Hepatocyte (in vitro differentiated cells): Measurements from ENCODE around the gene AGRN. TPM values are rescaled to one million over a fixed set of nuclear protein-coding genes. Genes with fewer than 3 reads are reported as not detected.

Experiments used
- DNase-seq: peaks from one replicate; pipeline ENCODE4 v3.0.0-alpha.2; 2016; ENCODE audit warnings: low spot score
- H2AFZ ChIP-seq: fragments of 200-600 bp; sonication (generic); 2 replicates; pipeline ENCODE4 v1.6.0; 2016; ENCODE audit warnings: antibody characterized with exemption, mild to moderate bottlenecking
- H3K27ac ChIP-seq: fragments of 200-600 bp; sonication (generic); 2 replicates; pipeline ENCODE4 v1.5.1; 2016; ENCODE audit warnings: mild to moderate bottlenecking
- H3K27me3 ChIP-seq: fragments of 200-600 bp; sonication (generic); 2 replicates; pipeline ENCODE4 v1.6.1; 2016
- H3K36me3 ChIP-seq: fragments of 200-600 bp; sonication (generic); replicated peaks from 2 replicates; pipeline ENCODE4 v1.5.1; 2016; ENCODE audit warnings: low read depth; ENCODE audit not compliant: insufficient read depth
- H3K4me1 ChIP-seq: fragments of 200-600 bp; sonication (generic); 2 replicates; pipeline ENCODE4 v1.5.1; 2016; ENCODE audit warnings: mild to moderate bottlenecking, moderate library complexity; ENCODE audit not compliant: insufficient read depth
- H3K4me2 ChIP-seq: fragments of 200-600 bp; sonication (generic); 2 replicates; pipeline ENCODE4 v1.6.0; 2016
- H3K4me3 ChIP-seq: fragments of 200-600 bp; sonication (generic); 2 replicates; pipeline ENCODE4 v1.5.1; 2016; ENCODE audit warnings: mild to moderate bottlenecking
- H3K79me2 ChIP-seq: fragments of 200-600 bp; sonication (generic); 2 replicates; pipeline ENCODE4 v1.6.0; 2017; ENCODE audit warnings: mild to moderate bottlenecking
- H3K9me2 ChIP-seq: fragments of 200-600 bp; sonication (generic); replicated peaks from 2 replicates; pipeline ENCODE4 v1.6.0; 2017; ENCODE audit warnings: mild to moderate bottlenecking; ENCODE audit not compliant: insufficient read depth
- H3K9me3 ChIP-seq: fragments of 200-600 bp; sonication (generic); 2 replicates; pipeline ENCODE4 v1.5.1; 2016; ENCODE audit warnings: low read depth, mild to moderate bottlenecking
- H4K20me1 ChIP-seq: fragments of 200-600 bp; sonication (generic); 2 replicates; pipeline ENCODE4 v1.6.0; 2016; ENCODE audit warnings: mild to moderate bottlenecking; ENCODE audit not compliant: insufficient read depth, poor library complexity, severe bottlenecking
- EZH2 ChIP-seq: fragments of 200-600 bp; sonication (generic); IDR thresholded peaks from 2 replicates; pipeline ENCODE4 v1.6.1; 2016; ENCODE audit warnings: antibody characterized with exemption, mild to moderate bottlenecking, borderline replicate concordance
- EZH2phosphoT487 ChIP-seq: fragments of 200-600 bp; sonication (generic); IDR thresholded peaks from one replicate; pipeline ENCODE4 v1.6.1; 2018; ENCODE audit warnings: antibody characterized with exemption, mild to moderate bottlenecking, low read depth, moderate library complexity; ENCODE audit not compliant: unreplicated experiment, severe bottlenecking
- WGBS: methylation state at CpG from one replicate; pipeline ENCODE4 v1.1.6; 2016; ENCODE audit warnings: low lambda C conversion rate; ENCODE audit errors: missing lambda C conversion rate; 5-methylcytosine and 5-hydroxymethylcytosine counted together
- polyA plus RNA-seq: library from polyadenylated mRNA; unstranded; fragments of >200 nt; fragmentation: Nextera tagmentation; extraction: Ambion mirVana; gene quantifications from 2 replicates; pipeline ENCODE4 v1.2.1, GENCODE V29; 2016
- total RNA-seq: library from RNA; depleted of rRNA; stranded (reverse); fragments of >200 nt; gene quantifications from 2 replicates; pipeline ENCODE4 v1.2.3, GENCODE V29; 2014
- TF ChIP-seq, protein P1 (sequence below): fragments of 200-600 bp; sonication (generic); IDR thresholded peaks from 2 replicates; pipeline ENCODE4 v1.5.1; 2016; ENCODE audit warnings: antibody characterized with exemption, mild to moderate bottlenecking; ENCODE audit not compliant: poor library complexity

The AGRN gene
- total and polyA plus RNA-seq, 2 experiments from 2014 or later: 53.3 to 81.8 TPM

- DNase-seq: no peak
- no peaks in the 10 kb centered on the region for H3K36me3 ChIP-seq
- no peak overlapping the region for H2AFZ ChIP-seq
- TF ChIP-seq, protein P1, sequence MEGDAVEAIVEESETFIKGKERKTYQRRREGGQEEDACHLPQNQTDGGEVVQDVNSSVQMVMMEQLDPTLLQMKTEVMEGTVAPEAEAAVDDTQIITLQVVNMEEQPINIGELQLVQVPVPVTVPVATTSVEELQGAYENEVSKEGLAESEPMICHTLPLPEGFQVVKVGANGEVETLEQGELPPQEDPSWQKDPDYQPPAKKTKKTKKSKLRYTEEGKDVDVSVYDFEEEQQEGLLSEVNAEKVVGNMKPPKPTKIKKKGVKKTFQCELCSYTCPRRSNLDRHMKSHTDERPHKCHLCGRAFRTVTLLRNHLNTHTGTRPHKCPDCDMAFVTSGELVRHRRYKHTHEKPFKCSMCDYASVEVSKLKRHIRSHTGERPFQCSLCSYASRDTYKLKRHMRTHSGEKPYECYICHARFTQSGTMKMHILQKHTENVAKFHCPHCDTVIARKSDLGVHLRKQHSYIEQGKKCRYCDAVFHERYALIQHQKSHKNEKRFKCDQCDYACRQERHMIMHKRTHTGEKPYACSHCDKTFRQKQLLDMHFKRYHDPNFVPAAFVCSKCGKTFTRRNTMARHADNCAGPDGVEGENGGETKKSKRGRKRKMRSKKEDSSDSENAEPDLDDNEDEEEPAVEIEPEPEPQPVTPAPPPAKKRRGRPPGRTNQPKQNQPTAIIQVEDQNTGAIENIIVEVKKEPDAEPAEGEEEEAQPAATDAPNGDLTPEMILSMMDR: no peak
- TF ChIP-seq EZH2: no peak
- TF ChIP-seq EZH2phosphoT487: no peak
- no peaks in the 10 kb centered on the region for H4K20me1 ChIP-seq
- no peaks in the 10 kb centered on the region for H3K79me2 ChIP-seq
- H3K27ac ChIP-seq: no peak overlapping the region
- H3K4me3 ChIP-seq: no peak overlapping the region
- 92% methylated on average over 9 of the region's 11 CpGs for WGBS
- H3K4me1 ChIP-seq: peaks cover 3% of the 10 kb centered on the region
- H3K4me2 ChIP-seq: no peak overlapping the region
- H3K9me3 ChIP-seq: no peaks in the 10 kb centered on the region
- H3K27me3 ChIP-seq: peaks cover 4% of the 10 kb centered on the region
- H3K9me2 ChIP-seq: no peaks in the 10 kb centered on the region
These were observed 45.7 kb upstream of the AGRN start for GRCh38 chr1:974293-974640.

- H3K9me2 ChIP-seq: no peaks in the 10 kb centered on the region
- no peak overlapping the region for H3K4me3 ChIP-seq
- H3K4me1 ChIP-seq: peaks cover 3% of the 10 kb centered on the region
- H2AFZ ChIP-seq: no peak overlapping the region
- no peaks in the 10 kb centered on the region for H3K79me2 ChIP-seq
- no peaks in the 10 kb centered on the region for H4K20me1 ChIP-seq
- peaks cover 4% of the 10 kb centered on the region for H3K27me3 ChIP-seq
- TF ChIP-seq EZH2 (no peak), EZH2phosphoT487 (no peak)
- TF ChIP-seq, protein P1: no peak
- H3K27ac ChIP-seq: no peak overlapping the region
- DNase-seq: no peak
- H3K4me2 ChIP-seq: no peak overlapping the region
- H3K36me3 ChIP-seq: no peaks in the 10 kb centered on the region
- WGBS: 89% methylated on average over 17 of the region's 17 CpGs
- no peaks in the 10 kb centered on the region for H3K9me3 ChIP-seq
These were observed 45.1 kb upstream of the AGRN start for GRCh38 chr1:974687-975328.

DNA sequence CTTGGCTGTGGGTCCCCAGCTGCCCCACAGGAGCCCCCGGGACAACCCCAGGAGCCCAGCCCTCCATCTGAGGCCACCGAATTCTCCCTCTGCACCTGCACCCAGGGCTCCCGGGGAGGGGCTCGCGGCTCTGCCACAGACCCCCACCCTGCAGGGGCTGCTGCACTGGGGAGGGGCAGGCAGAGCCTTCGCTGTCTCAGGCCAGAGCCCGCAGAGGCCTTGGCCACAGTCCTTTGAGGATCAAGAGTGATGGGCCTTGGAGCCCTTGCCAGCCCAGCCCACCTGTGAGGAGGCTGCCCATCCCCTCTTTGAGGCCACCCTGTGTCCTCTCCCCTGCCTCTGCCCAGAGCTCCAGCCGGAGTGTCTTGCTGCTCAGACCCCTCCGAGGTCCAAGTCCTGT, 44.6 kb upstream of the AGRN start:
- H3K27me3 ChIP-seq: peaks cover 4% of the 10 kb centered on the region
- 80% methylated on average over 9 of the region's 9 CpGs for WGBS

More for the DNA sequence above, 44.6 kb upstream of the AGRN start:
- H4K20me1 ChIP-seq: no peaks in the 10 kb centered on the region
- TF ChIP-seq EZH2phosphoT487 (no peak), EZH2 (no peak)
- TF ChIP-seq, protein P1: no peak
- H3K4me2 ChIP-seq: peak overlapping the region; percentile 91
- H3K9me3 ChIP-seq: no peaks in the 10 kb centered on the region
- H2AFZ ChIP-seq: no peak overlapping the region
- no peaks in the 10 kb centered on the region for H3K9me2 ChIP-seq
- no peak for DNase-seq
- H3K36me3 ChIP-seq: no peaks in the 10 kb centered on the region
- H3K79me2 ChIP-seq: no peaks in the 10 kb centered on the region
- H3K4me3 ChIP-seq: no peak overlapping the region
- H3K4me1 ChIP-seq: peaks cover 3% of the 10 kb centered on the region
- no peak overlapping the region for H3K27ac ChIP-seq
